Thymus (tissue), 11 donors: ENCODE measurements around the gene MAD1L1. TPM values are rescaled to one million over a fixed set of nuclear protein-coding genes. Genes with fewer than 3 reads are reported as not detected.

Source experiments
- DNase-seq, 9 donors: peaks; one replicate each; pipeline ENCODE4 v3.0.0-alpha.2; 2013; ENCODE audit warnings: low spot score in 9 of 9, low read depth in 6 of 9, missing footprints in 1 of 9
- H3K27ac ChIP-seq, 2 donors: one replicate each; pipeline ENCODE4 v1.5.1; 2013; ENCODE audit warnings: control low read depth in 1 of 2, low read depth in 1 of 2, low read length in 1 of 2, mild to moderate bottlenecking in 1 of 2, moderate library complexity in 1 of 2
- H3K27me3 ChIP-seq, 2 donors: one replicate each; pipeline ENCODE4 v1.5.1; 2013; ENCODE audit warnings: low read length in 1 of 2; ENCODE audit not compliant: control insufficient read depth in 2 of 2, insufficient read depth in 1 of 2
- H3K36me3 ChIP-seq, 2 donors: one replicate each; pipeline ENCODE4 v1.5.1; 2013; ENCODE audit warnings: low read length in 1 of 2, mild to moderate bottlenecking in 1 of 2, moderate library complexity in 1 of 2; ENCODE audit not compliant: control insufficient read depth in 2 of 2, insufficient read depth in 2 of 2
- H3K4me1 ChIP-seq, 2 donors: one replicate each; pipeline ENCODE4 v1.5.1; 2013; ENCODE audit warnings: low read length in 2 of 2; ENCODE audit not compliant: control insufficient read depth in 2 of 2, insufficient read depth in 2 of 2
- H3K4me3 ChIP-seq, 2 donors: one replicate each; pipeline ENCODE4 v1.5.1; 2013; ENCODE audit warnings: low read length in 2 of 2, control low read depth in 1 of 2, mild to moderate bottlenecking in 1 of 2
- H3K9me3 ChIP-seq, 2 donors: one replicate each; pipeline ENCODE4 v1.5.1; 2013; ENCODE audit warnings: low read length in 1 of 2, mild to moderate bottlenecking in 1 of 2; ENCODE audit not compliant: control insufficient read depth in 2 of 2, insufficient read depth in 1 of 2
- WGBS: extraction: QIAGEN DNeasy Blood & Tissue Kit; methylation state at CpG from one replicate; pipeline ENCODE4 v1.1.7; 2013; 5-methylcytosine and 5-hydroxymethylcytosine counted together
- polyA plus RNA-seq: library from polyadenylated mRNA; stranded (reverse); fragments of 200-250 nt; gene quantifications from one replicate; pipeline ENCODE4 v1.2.3, GENCODE V29; 2013
- total RNA-seq: library from RNA; stranded (reverse); fragments of 120-200 nt; gene quantifications from one replicate; pipeline ENCODE4 v1.2.4, GENCODE V29; 2013
- donor health status: healthy.

Gene MAD1L1
- total and polyA plus RNA-seq, 2 donors = 93.3 to 103 TPM

DNA sequence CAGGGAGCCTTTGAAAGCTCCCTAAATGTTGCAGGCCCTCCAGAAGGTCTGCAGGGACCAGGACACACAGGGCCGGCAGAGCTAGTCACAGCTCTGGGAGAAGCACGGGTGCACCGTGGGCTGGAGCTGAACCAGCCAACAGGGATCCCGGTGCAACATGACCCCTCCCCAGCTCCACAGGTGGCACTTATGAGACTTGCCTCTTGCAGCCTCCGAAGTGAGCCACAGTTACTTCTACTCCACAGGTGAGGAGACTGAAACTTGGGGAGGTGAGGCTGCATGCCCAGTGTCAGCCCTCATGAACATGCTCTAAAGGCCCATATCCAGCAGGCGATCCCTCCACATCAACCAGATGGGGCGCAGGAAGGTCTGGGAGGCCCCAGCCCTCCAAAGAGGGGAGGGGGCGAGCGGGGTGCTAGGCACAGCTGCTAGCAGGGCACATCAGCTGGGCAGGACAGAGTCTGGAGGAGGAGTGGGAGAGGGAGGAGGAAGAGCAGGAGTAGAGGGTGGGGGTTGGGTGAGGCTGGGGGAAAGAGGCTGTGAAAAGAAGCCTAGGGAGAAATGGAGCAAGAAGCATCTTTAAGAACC is 338.3 kb downstream of the MAD1L1 start:
- Histone ChIP-seq H3K36me3 (peaks cover 35 to 51% of the 10 kb centered on the region in 2 donors), H3K4me1 (peaks cover 9 to 14% of the 10 kb centered on the region in 2 donors), H3K9me3 (peaks cover 0 to 4% of the 10 kb centered on the region in 2 donors), H3K27ac (no peak overlapping the region), H3K27me3 (no peaks in the 10 kb centered on the region), H3K4me3 (no peak overlapping the region)
- 98% methylated on average over 9 of the region's 9 CpGs for WGBS
- DNase-seq = no peak

DNA sequence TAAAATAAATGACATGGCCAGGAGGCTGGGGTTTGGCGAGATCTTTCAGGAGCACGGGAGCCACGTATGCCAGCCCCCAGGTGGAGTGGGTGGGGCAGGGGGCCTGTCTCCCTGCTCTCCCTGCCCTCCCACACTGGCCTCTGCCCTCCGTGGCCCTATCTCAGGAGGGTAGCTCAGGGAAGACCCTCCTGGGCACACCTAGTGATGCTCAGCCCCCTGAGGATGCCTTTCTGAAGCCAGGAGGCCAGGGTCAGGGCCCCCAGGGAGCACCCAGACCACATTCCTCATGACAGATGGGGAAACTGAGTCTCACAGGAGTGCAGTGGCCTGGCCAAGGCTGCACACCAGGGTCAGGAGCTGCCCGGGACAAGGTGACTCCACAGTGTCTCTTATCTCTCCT is 339.3 kb downstream of the MAD1L1 start:
- DNase-seq = no peak
- Histone ChIP-seq H3K4me1 (peaks cover 9 to 15% of the 10 kb centered on the region in 2 donors), H3K27me3 (no peaks in the 10 kb centered on the region), H3K9me3 (peaks cover 2 to 13% of the 10 kb centered on the region in 2 donors), H3K4me3 (no peak overlapping the region), H3K27ac (no peak overlapping the region), H3K36me3 (peaks cover 40 to 55% of the 10 kb centered on the region in 2 donors)
- 99% methylated on average over 5 of the region's 5 CpGs for WGBS

DNA sequence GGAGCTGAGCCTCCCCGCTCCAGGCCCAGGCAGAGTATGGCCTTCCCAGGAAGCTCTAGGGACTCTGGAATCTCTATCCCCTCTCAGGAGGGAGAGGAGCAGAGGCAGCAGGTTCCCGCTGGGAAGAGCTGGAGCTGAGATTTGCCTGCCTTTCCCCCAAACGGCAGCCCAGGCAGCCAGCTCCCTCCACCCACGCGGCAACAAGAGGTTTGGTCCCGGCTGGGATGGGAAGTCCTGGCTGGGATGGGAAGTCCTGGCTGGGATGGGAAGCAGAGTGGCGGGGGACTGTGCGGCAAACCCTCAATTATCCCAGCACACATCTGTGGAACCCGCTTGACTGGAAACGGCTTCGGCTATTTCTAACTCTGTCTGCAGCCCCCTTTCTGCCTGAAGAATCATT is 339.7 kb downstream of the MAD1L1 start:
- Histone ChIP-seq H3K4me3 (no peak overlapping the region), H3K36me3 (peaks cover 43 to 57% of the 10 kb centered on the region in 2 donors), H3K27me3 (no peaks in the 10 kb centered on the region), H3K9me3 (peaks cover 2 to 17% of the 10 kb centered on the region in 2 donors), H3K27ac (no peak overlapping the region), H3K4me1 (peaks cover 9 to 15% of the 10 kb centered on the region in 2 donors)
- DNase-seq = no peak
- WGBS = 96% methylated on average over 11 of the region's 11 CpGs

DNA sequence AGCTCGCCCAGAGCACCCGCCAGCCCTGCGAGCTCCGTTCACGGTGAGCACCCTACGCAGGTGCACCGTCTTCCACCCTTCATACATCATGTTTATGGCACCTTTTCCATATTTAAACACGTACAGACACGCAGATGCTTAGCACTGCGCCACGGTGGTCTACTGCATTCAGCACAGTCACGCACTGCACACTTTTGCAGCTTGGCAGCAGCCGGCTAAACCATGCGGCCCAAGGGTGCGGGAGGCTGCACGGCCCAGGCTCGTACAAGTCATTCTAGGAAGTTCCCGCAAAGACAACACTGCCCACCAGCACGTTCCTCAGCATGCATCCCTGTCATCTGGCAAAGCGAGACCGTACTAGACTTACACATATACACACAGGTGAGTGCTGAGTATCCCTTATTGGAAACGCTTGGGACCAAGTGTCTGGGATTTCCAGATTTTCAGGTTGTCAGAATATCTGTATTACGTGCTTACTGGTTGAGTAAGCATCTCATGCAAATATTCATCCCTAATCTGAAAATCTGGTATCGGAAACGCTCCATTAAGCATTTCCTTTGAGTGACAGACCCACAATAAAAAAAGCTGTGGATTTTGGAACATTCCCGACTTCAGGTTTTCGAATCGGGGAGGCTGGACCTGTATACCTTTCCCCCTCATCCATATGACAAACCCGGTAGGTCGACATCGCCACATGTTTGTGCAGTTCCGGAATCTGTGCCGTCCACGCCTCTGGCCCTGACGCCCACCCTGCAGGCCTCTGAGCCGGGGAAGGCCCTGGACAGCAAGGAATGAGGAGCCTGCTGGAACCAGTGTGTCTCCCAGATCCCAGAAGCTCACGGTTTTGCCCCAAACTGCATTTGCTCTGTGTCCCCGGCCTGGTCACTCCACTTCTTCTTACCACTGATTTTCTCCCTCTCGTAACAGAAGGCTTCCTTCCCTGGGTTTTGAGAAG is 340.5 kb downstream of the MAD1L1 start:
- no peak for DNase-seq
- 96% methylated on average over 39 of the region's 39 CpGs for WGBS
- Histone ChIP-seq H3K4me1 (peaks cover 9 to 15% of the 10 kb centered on the region in 2 donors), H3K27ac (no peak overlapping the region), H3K27me3 (no peaks in the 10 kb centered on the region), H3K36me3 (peaks cover 43 to 57% of the 10 kb centered on the region in 2 donors), H3K4me3 (no peak overlapping the region), H3K9me3 (peaks cover 4 to 24% of the 10 kb centered on the region in 2 donors)

DNA sequence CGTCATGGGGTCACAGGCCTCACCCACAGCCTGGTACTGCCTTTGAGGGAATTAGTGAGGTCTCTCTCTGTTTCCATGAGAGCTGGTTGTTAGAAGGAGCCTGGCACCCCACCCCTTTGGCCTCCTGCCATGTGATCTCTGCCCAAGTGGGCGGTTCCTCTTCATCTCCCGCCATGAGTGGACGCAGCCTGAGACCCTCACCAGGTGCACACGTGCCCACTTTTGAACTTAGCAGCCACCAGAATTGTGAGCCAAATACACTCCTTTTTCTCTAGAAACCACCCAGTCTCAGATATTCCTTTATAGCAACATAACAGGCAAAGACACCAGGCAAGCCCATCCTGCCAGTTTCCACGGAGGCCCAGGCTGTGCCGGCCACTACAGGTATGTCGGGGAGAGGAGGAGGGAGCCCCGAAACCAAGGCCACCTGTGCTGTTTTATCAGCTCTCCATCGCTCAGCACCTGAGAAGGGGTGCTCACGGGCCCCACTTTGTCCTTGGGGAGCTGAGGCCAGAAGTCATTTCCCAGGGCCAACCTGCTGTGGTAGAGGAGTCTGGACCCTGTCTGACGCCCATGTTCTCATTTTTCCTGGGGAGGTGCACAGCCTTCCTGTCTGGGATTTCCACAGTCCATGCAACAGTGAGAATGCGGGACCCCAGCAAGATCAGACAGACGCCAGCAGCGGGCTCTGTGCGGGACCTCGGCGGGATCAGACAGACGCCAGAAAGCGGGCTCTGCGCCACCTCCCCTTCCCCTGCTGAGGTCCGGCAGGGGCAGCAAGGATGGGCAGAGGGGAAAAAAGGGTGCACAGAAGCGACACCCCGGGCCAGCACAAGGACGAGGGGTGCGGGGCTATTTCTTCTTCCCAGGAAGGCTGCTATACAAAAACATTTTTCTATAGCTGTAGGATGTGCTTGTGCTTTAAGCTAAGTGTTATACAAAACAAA is 342.2 kb downstream of the MAD1L1 start:
- DNase-seq = no peak
- Histone ChIP-seq H3K36me3 (peaks cover 39 to 51% of the 10 kb centered on the region in 2 donors), H3K4me3 (no peak overlapping the region), H3K27me3 (no peaks in the 10 kb centered on the region), H3K9me3 (peaks cover 4 to 27% of the 10 kb centered on the region in 2 donors), H3K27ac (no peak overlapping the region), H3K4me1 (peaks cover 9 to 20% of the 10 kb centered on the region in 2 donors)
- WGBS = 98% methylated on average over 26 of the region's 26 CpGs

DNA sequence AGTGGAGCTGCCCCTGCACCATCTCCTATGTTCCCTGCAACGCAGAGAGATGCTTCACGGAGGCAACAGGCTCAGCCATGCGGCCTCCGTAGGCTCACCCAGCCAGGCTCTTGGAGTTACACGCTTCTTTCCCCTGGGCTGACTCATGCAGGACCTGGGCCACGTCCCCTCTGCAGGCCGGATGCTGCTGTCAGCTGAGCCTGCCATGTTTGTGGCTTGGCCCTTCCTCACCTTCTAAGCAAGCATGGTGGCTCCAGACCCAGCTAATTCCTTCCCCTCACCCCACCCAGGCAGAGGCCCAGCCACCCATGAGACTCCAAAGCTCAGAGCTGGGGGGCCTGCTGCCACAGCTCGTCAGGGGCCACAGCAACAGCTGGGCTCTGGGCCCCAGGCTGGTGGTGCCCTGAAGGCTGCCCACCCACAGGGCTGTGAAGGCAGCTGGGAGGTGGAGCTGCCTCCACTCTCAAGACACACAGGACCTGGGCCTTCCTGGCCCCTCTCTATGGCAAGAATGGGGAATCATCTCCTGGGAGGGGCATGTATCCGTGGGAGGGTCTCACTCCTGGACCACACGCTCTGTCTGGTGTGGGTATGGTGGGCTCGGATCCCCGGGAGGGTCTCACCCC is 343.1 kb downstream of the MAD1L1 start:
- Histone ChIP-seq H3K27ac (no peak overlapping the region), H3K4me1 (peaks cover 9 to 20% of the 10 kb centered on the region in 2 donors), H3K9me3 (peaks cover 4 to 27% of the 10 kb centered on the region in 2 donors), H3K27me3 (no peaks in the 10 kb centered on the region), H3K36me3 (peaks cover 30 to 50% of the 10 kb centered on the region in 2 donors), H3K4me3 (no peak overlapping the region)
- 81% methylated on average over 12 of the region's 12 CpGs for WGBS
- no peak for DNase-seq

DNA sequence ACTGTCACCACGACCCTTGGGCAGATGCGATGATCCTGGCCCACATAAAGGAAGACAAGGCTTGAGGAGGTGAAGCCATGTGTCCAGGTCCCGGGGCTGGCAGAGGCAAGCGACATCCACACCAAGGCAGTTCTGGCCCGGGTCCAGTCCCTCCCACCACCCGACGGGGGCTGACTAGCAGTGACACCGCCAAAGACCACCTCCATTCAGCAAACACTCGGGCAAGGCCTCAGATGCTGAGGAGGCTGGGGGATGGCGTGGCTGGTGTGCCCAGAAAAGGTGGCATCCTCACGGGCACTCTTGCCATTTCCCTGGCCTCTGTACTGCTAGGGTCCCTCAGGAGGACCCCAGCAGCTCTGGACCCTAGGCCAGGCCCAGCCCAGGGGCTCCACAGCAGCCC is 343.7 kb downstream of the MAD1L1 start:
- Histone ChIP-seq H3K36me3 (peaks cover 28 to 47% of the 10 kb centered on the region in 2 donors), H3K27me3 (no peaks in the 10 kb centered on the region), H3K4me1 (peaks cover 9 to 20% of the 10 kb centered on the region in 2 donors), H3K27ac (no peak overlapping the region), H3K4me3 (no peak overlapping the region), H3K9me3 (peaks cover 4 to 27% of the 10 kb centered on the region in 2 donors)
- 95% methylated on average over 11 of the region's 11 CpGs for WGBS
- DNase-seq = no peak

DNA sequence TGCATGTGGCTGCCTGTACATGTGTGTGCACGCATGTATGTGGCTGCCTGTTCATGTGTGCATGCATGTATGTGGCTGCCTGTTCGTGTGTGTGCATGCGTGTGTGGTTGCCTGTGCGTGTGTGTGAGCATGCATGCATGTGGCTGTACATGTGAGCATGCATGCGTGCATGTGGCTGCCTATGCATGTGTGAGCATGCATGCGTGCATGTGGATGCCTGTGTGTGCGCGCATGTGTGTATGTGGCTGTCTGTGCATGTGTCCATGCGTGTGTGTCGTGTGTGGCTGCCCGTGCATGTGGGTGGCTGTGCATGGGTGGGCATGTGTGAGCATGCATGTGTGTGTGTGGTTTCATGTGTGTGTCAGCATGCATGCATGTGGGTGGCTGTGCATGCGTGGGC is 344.3 kb downstream of the MAD1L1 start:
- Histone ChIP-seq H3K36me3 (peaks cover 27 to 45% of the 10 kb centered on the region in 2 donors), H3K9me3 (peaks cover 4 to 27% of the 10 kb centered on the region in 2 donors), H3K27me3 (no peaks in the 10 kb centered on the region), H3K27ac (no peak overlapping the region), H3K4me1 (peaks cover 9 to 22% of the 10 kb centered on the region in 2 donors), H3K4me3 (no peak overlapping the region)
- WGBS = 97% methylated on average over 12 of the region's 12 CpGs
- DNase-seq = no peak
